Central memory CD8-positive, alpha-beta T cell (primary cell): ENCODE results near the gene ZNF462.

Source experiments
- ATAC-seq: fragments of 150-1000 bp; cut with Tn5 transposase; replicated peaks from 2 replicates; pipeline ENCODE4 v1.10.0; 2022; ENCODE audit warnings: mild to moderate bottlenecking, moderate FRiP score, moderate number of reproducible peaks; ENCODE audit not compliant: poor library complexity, severe bottlenecking; ENCODE audit errors: extremely low read depth
- DNase-seq, 2 donors: peaks; one replicate each; pipeline ENCODE4 v3.0.0; 2021; ENCODE audit warnings: low spot score in 2 of 2
- H3K27ac Mint-ChIP-seq: one replicate; pipeline ENCODE4 v1.8.0; 2022; ENCODE audit warnings: low read depth, mild to moderate bottlenecking, moderate library complexity, mixed read lengths
- H3K27me3 Mint-ChIP-seq: one replicate; pipeline ENCODE4 v1.8.0; 2022; ENCODE audit warnings: mixed read lengths
- H3K36me3 Mint-ChIP-seq: one replicate; pipeline ENCODE4 v1.8.0; 2022; ENCODE audit warnings: mild to moderate bottlenecking, moderate library complexity, mixed read lengths; ENCODE audit not compliant: insufficient read depth
- H3K4me1 Mint-ChIP-seq: one replicate; pipeline ENCODE4 v1.8.0; 2022; ENCODE audit warnings: mixed read lengths
- H3K4me3 Mint-ChIP-seq: one replicate; pipeline ENCODE4 v1.8.0; 2022; ENCODE audit warnings: mild to moderate bottlenecking, moderate library complexity, mixed read lengths
- H3K9me3 Mint-ChIP-seq: one replicate; pipeline ENCODE4 v1.8.0; 2022; ENCODE audit warnings: mixed read lengths

ZNF462 gene

GRCh38 chr9:106928350-106928749 is 65.4 kb downstream of the ZNF462 start:
- Mint-ChIP-seq H3K36me3 (no peaks in the 10 kb centered on the region), H3K4me3 (no peak overlapping the region), H3K4me1 (no peaks in the 10 kb centered on the region), H3K27me3 (no peaks in the 10 kb centered on the region), H3K9me3 (peaks cover 30% of the 10 kb centered on the region), H3K27ac (no peak overlapping the region)
- no peak for DNase-seq
- ATAC-seq: no peak

GRCh38 chr9:106929471-106930177 is 66.7 kb downstream of the ZNF462 start:
- no peaks in the 10 kb centered on the region for H3K4me1 Mint-ChIP-seq
- ATAC-seq (no peak), DNase-seq (no peak)
- no peak overlapping the region for H3K4me3 Mint-ChIP-seq
- H3K27ac Mint-ChIP-seq: no peak overlapping the region
- H3K36me3 Mint-ChIP-seq: no peaks in the 10 kb centered on the region
- no peaks in the 10 kb centered on the region for H3K27me3 Mint-ChIP-seq
- peaks cover 29% of the 10 kb centered on the region for H3K9me3 Mint-ChIP-seq

GRCh38 chr9:106930477-106930876 is 67.5 kb downstream of the ZNF462 start:
- Mint-ChIP-seq H3K36me3 (no peaks in the 10 kb centered on the region), H3K9me3 (peaks cover 24% of the 10 kb centered on the region), H3K27ac (no peak overlapping the region), H3K4me3 (no peak overlapping the region), H3K27me3 (no peaks in the 10 kb centered on the region), H3K4me1 (no peaks in the 10 kb centered on the region)
- ATAC-seq (no peak), DNase-seq (no peak)

GRCh38 chr9:106931466-106931865 is 68.5 kb downstream of the ZNF462 start:
- no peak overlapping the region for H3K4me3 Mint-ChIP-seq
- no peaks in the 10 kb centered on the region for H3K27me3 Mint-ChIP-seq
- no peaks in the 10 kb centered on the region for H3K36me3 Mint-ChIP-seq
- H3K27ac Mint-ChIP-seq: no peak overlapping the region
- DNase-seq: no peak
- no peaks in the 10 kb centered on the region for H3K4me1 Mint-ChIP-seq
- peaks cover 19% of the 10 kb centered on the region for H3K9me3 Mint-ChIP-seq
- ATAC-seq: no peak

- H3K4me3 Mint-ChIP-seq: no peak overlapping the region
- no peak for ATAC-seq
- H3K27me3 Mint-ChIP-seq: no peaks in the 10 kb centered on the region
- DNase-seq: no peak
- no peak overlapping the region for H3K27ac Mint-ChIP-seq
- no peaks in the 10 kb centered on the region for H3K36me3 Mint-ChIP-seq
- H3K4me1 Mint-ChIP-seq: no peaks in the 10 kb centered on the region
- H3K9me3 Mint-ChIP-seq: peaks cover 19% of the 10 kb centered on the region
Measured at GRCh38 chr9:106932178-106932577, 69.2 kb downstream of the ZNF462 start.

- ATAC-seq (no peak), DNase-seq (no peak)
- H3K9me3 Mint-ChIP-seq: peaks cover 19% of the 10 kb centered on the region
- no peaks in the 10 kb centered on the region for H3K27me3 Mint-ChIP-seq
- H3K27ac Mint-ChIP-seq: no peak overlapping the region
- H3K36me3 Mint-ChIP-seq: no peaks in the 10 kb centered on the region
- no peak overlapping the region for H3K4me3 Mint-ChIP-seq
- no peaks in the 10 kb centered on the region for H3K4me1 Mint-ChIP-seq
Measured at GRCh38 chr9:106932675-106933074, 69.7 kb downstream of the ZNF462 start.

- no peaks in the 10 kb centered on the region for H3K27me3 Mint-ChIP-seq
- DNase-seq: no peak
- H3K9me3 Mint-ChIP-seq: peaks cover 19% of the 10 kb centered on the region
- no peak overlapping the region for H3K4me3 Mint-ChIP-seq
- H3K4me1 Mint-ChIP-seq: no peaks in the 10 kb centered on the region
- no peak for ATAC-seq
- H3K27ac Mint-ChIP-seq: no peak overlapping the region
- no peaks in the 10 kb centered on the region for H3K36me3 Mint-ChIP-seq
Measured at GRCh38 chr9:106933470-106933869, 70.5 kb downstream of the ZNF462 start.

- Mint-ChIP-seq H3K9me3 (peaks cover 19% of the 10 kb centered on the region), H3K4me1 (no peaks in the 10 kb centered on the region), H3K27me3 (no peaks in the 10 kb centered on the region), H3K27ac (no peak overlapping the region), H3K36me3 (no peaks in the 10 kb centered on the region), H3K4me3 (no peak overlapping the region)
- DNase-seq (no peak), ATAC-seq (no peak)
Measured at GRCh38 chr9:106934442-106935238, 71.7 kb downstream of the ZNF462 start.

GRCh38 chr9:106936680-106937079 is 73.7 kb downstream of the ZNF462 start:
- H3K9me3 Mint-ChIP-seq: peaks cover 13% of the 10 kb centered on the region
- ATAC-seq: no peak
- H3K4me1 Mint-ChIP-seq: no peaks in the 10 kb centered on the region
- no peak overlapping the region for H3K27ac Mint-ChIP-seq
- no peak overlapping the region for H3K4me3 Mint-ChIP-seq
- DNase-seq: no peak
- H3K27me3 Mint-ChIP-seq: no peaks in the 10 kb centered on the region
- no peaks in the 10 kb centered on the region for H3K36me3 Mint-ChIP-seq

GRCh38 chr9:106941916-106942315 is 79.0 kb downstream of the ZNF462 start:
- Mint-ChIP-seq H3K27me3 (no peaks in the 10 kb centered on the region), H3K36me3 (no peaks in the 10 kb centered on the region), H3K4me3 (no peak overlapping the region), H3K4me1 (no peaks in the 10 kb centered on the region), H3K9me3 (peaks cover 6% of the 10 kb centered on the region), H3K27ac (no peak overlapping the region)
- no peak for ATAC-seq
- no peak for DNase-seq

GRCh38 chr9:106945727-106946660 is 83.0 kb downstream of the ZNF462 start:
- Mint-ChIP-seq H3K36me3 (no peaks in the 10 kb centered on the region), H3K27ac (no peak overlapping the region), H3K4me3 (no peak overlapping the region), H3K27me3 (no peaks in the 10 kb centered on the region), H3K4me1 (no peaks in the 10 kb centered on the region), H3K9me3 (peaks cover 16% of the 10 kb centered on the region)
- DNase-seq: no peak
- ATAC-seq: no peak

GRCh38 chr9:106947106-106947900 is 84.3 kb downstream of the ZNF462 start:
- Mint-ChIP-seq H3K4me3 (no peak overlapping the region), H3K9me3 (peaks cover 16% of the 10 kb centered on the region), H3K27ac (no peak overlapping the region), H3K4me1 (no peaks in the 10 kb centered on the region), H3K27me3 (no peaks in the 10 kb centered on the region), H3K36me3 (no peaks in the 10 kb centered on the region)
- DNase-seq: no peak
- ATAC-seq: no peak
